Nephron (organoid): Measurements from ENCODE around the gene SELENOM.
A peak's percentile ranks its signal among the peaks of the same experiment; 100 is the strongest.
"Not testable (repeated sequence)": the region's sequence is repeated elsewhere in the genome, so short reads cannot be mapped to it uniquely, and the experiment has no call there.

ENCODE experiments used
- H3K27ac Mint-ChIP-seq, 3 experiments: 2 replicates each; pipeline ENCODE4 v1.8.0; 2020; ENCODE audit warnings: mixed read lengths in 3 of 3, mild to moderate bottlenecking in 2 of 3, moderate library complexity in 1 of 3
- H3K27me3 Mint-ChIP-seq: 2 replicates; pipeline ENCODE4 v1.8.0; 2021; ENCODE audit warnings: low read depth, mild to moderate bottlenecking, moderate library complexity, mixed read lengths
- H3K36me3 Mint-ChIP-seq: 2 replicates; pipeline ENCODE4 v1.8.0; 2020; ENCODE audit warnings: low read depth, mixed read lengths
- H3K4me1 Mint-ChIP-seq: 2 replicates; pipeline ENCODE4 v1.8.0; 2020; ENCODE audit warnings: mixed read lengths
- H3K4me3 Mint-ChIP-seq, 3 experiments: 2 replicates each; pipeline ENCODE4 v1.8.0; 2020; ENCODE audit warnings: mild to moderate bottlenecking in 3 of 3, mixed read lengths in 3 of 3, moderate library complexity in 2 of 3
- H3K9me3 Mint-ChIP-seq: 2 replicates; pipeline ENCODE4 v1.8.0; 2020; ENCODE audit warnings: mixed read lengths
- CTCF ChIP-seq, 3 experiments: fragments of 200-600 bp; sonication (generic); IDR thresholded peaks; one replicate each; pipeline ENCODE4 v1.5.0; 2021; ENCODE audit warnings: antibody characterized with exemption in 3 of 3; ENCODE audit not compliant: unreplicated experiment in 3 of 3

Gene SELENOM

GRCh38 chr22:31062566-31063230 lies 44.7 kb downstream of the SELENOM start:
- H3K27ac Mint-ChIP-seq: peak overlapping the region in 2 of 3 experiments; percentile 59 to 75
- no peak for TF ChIP-seq CTCF (IDR thresholded peaks at IDR 0.05; ENCODE audit: unreplicated experiment in 3 of 3)
- H3K36me3 Mint-ChIP-seq: no peaks in the 10 kb centered on the region
- no peaks in the 10 kb centered on the region for H3K9me3 Mint-ChIP-seq
- peaks cover 14% of the 10 kb centered on the region for H3K4me1 Mint-ChIP-seq
- H3K27me3 Mint-ChIP-seq: no peaks in the 10 kb centered on the region
- H3K4me3 Mint-ChIP-seq: no peak overlapping the region

- peak overlapping the region; percentile 78 to 98 (median 97) for H3K27ac Mint-ChIP-seq
- not testable (repeated sequence) for H3K36me3 Mint-ChIP-seq, H3K9me3 Mint-ChIP-seq, H3K4me3 Mint-ChIP-seq, H3K27me3 Mint-ChIP-seq
- H3K4me1 Mint-ChIP-seq: peaks cover 35% of the 10 kb centered on the region
Measured at GRCh38 chr22:31059663-31060062, 47.7 kb downstream of the SELENOM start.

- Mint-ChIP-seq H3K36me3 (no peaks in the 10 kb centered on the region), H3K9me3 (no peaks in the 10 kb centered on the region), H3K27me3 (no peaks in the 10 kb centered on the region), H3K4me1 (peaks cover 46% of the 10 kb centered on the region), H3K27ac (peak overlapping the region; percentile 15 to 99 (median 69)), H3K4me3 (no peak overlapping the region)
- no peak for TF ChIP-seq CTCF (IDR thresholded peaks at IDR 0.05; ENCODE audit: unreplicated experiment in 3 of 3)
Measured at GRCh38 chr22:31056986-31057599, 50.3 kb downstream of the SELENOM start.

- no peaks in the 10 kb centered on the region for H3K27me3 Mint-ChIP-seq
- H3K4me3 Mint-ChIP-seq: peak overlapping the region in 2 of 3 experiments; percentile 47 to 52
Measured at GRCh38 chr22:31055635-31056159, 51.7 kb downstream of the SELENOM start.

GRCh38 chr22:31055117-31055634 lies 52.2 kb downstream of the SELENOM start:
- no peak for TF ChIP-seq CTCF (IDR thresholded peaks at IDR 0.05; ENCODE audit: unreplicated experiment in 3 of 3)

More at GRCh38 chr22:31055635-31056159, 51.7 kb downstream of the SELENOM start:
- H3K36me3 Mint-ChIP-seq: no peaks in the 10 kb centered on the region
- H3K9me3 Mint-ChIP-seq: no peaks in the 10 kb centered on the region
- peak overlapping the region; percentile 85 to 99 (median 99) for H3K27ac Mint-ChIP-seq
- peaks cover 46% of the 10 kb centered on the region for H3K4me1 Mint-ChIP-seq
- no peak for TF ChIP-seq CTCF (IDR thresholded peaks at IDR 0.05; ENCODE audit: unreplicated experiment in 3 of 3)

More at GRCh38 chr22:31055117-31055634, 52.2 kb downstream of the SELENOM start:
- Mint-ChIP-seq H3K4me1 (peaks cover 46% of the 10 kb centered on the region), H3K9me3 (no peaks in the 10 kb centered on the region), H3K36me3 (no peaks in the 10 kb centered on the region), H3K4me3 (peak overlapping the region in 2 of 3 experiments; percentile 47 to 52), H3K27me3 (no peaks in the 10 kb centered on the region), H3K27ac (peak overlapping the region; percentile 85 to 99 (median 99))
